H9 (cell line): ENCODE measurements around the gene TMEM240. TPM values are rescaled to one million over a fixed set of nuclear protein-coding genes. Genes with fewer than 3 reads are reported as not detected.

Source experiments
- DNase-seq: peaks from one replicate; pipeline ENCODE4 v3.0.0-alpha.2; 2017
- H2AFZ ChIP-seq: one replicate; pipeline ENCODE4 v1.6.1; 2013; ENCODE audit warnings: mild to moderate bottlenecking, low read length, control low read depth, moderate library complexity
- H2AK5ac ChIP-seq: 2 replicates; pipeline ENCODE4 v1.6.1; 2013; ENCODE audit warnings: low read length, control low read depth, mixed read lengths; ENCODE audit not compliant: insufficient read length
- H2BK120ac ChIP-seq: one replicate; pipeline ENCODE4 v1.6.1; 2013; ENCODE audit warnings: low read depth, mild to moderate bottlenecking, low read length, control low read depth, inconsistent platforms; ENCODE audit not compliant: poor library complexity, severe bottlenecking
- H2BK12ac ChIP-seq: 2 replicates; pipeline ENCODE4 v1.6.1; 2013; ENCODE audit warnings: low read length, control low read depth, mixed read lengths, low read depth; ENCODE audit not compliant: insufficient read length
- H2BK15ac ChIP-seq: 2 replicates; pipeline ENCODE4 v1.6.1; 2013; ENCODE audit warnings: low read depth, low read length, control low read depth
- H2BK20ac ChIP-seq: one replicate; pipeline ENCODE4 v1.6.1; 2013; ENCODE audit warnings: low read depth, mild to moderate bottlenecking, low read length, control low read depth, inconsistent platforms; ENCODE audit not compliant: poor library complexity, severe bottlenecking
- H2BK5ac ChIP-seq: 2 replicates; pipeline ENCODE4 v1.6.1; 2013; ENCODE audit warnings: low read length, control low read depth, mixed read lengths; ENCODE audit not compliant: insufficient read length
- H3K14ac ChIP-seq: 2 replicates; pipeline ENCODE4 v1.6.1; 2013; ENCODE audit warnings: low read length, control low read depth; ENCODE audit not compliant: insufficient read depth
- H3K18ac ChIP-seq: 2 replicates; pipeline ENCODE4 v1.6.1; 2013; ENCODE audit warnings: low read depth, mild to moderate bottlenecking, mixed read lengths, low read length, control low read depth; ENCODE audit not compliant: insufficient read length
- H3K23ac ChIP-seq: 2 replicates; pipeline ENCODE4 v1.6.1; 2013; ENCODE audit warnings: low read length, control low read depth, mixed read lengths, low read depth; ENCODE audit not compliant: insufficient read length
- H3K23me2 ChIP-seq: 2 replicates; pipeline ENCODE4 v1.6.1; 2013; ENCODE audit warnings: low read depth, mild to moderate bottlenecking, mixed read lengths, low read length, control low read depth; ENCODE audit not compliant: insufficient read length, poor library complexity, severe bottlenecking
- H3K27ac ChIP-seq: 2 replicates; pipeline ENCODE4 v1.5.1; 2013; ENCODE audit warnings: low read length, control low read depth, mixed read lengths, low read depth; ENCODE audit not compliant: insufficient read length
- H3K27me3 ChIP-seq: 2 replicates; pipeline ENCODE4 v1.6.1; 2013; ENCODE audit warnings: low read length, control low read depth, inconsistent platforms; ENCODE audit not compliant: insufficient read depth
- H3K4ac ChIP-seq: 2 replicates; pipeline ENCODE4 v1.6.1; 2013; ENCODE audit warnings: low read depth, mild to moderate bottlenecking, control low read depth, inconsistent platforms, low read length, moderate library complexity
- H3K4me1 ChIP-seq: 2 replicates; pipeline ENCODE4 v1.6.1; 2013; ENCODE audit warnings: low read length, control low read depth, inconsistent platforms; ENCODE audit not compliant: insufficient read depth
- H3K4me2 ChIP-seq: 2 replicates; pipeline ENCODE4 v1.6.1; 2013; ENCODE audit warnings: low read length, control low read depth, mixed read lengths; ENCODE audit not compliant: insufficient read length, insufficient read depth
- H3K56ac ChIP-seq: 2 replicates; pipeline ENCODE4 v1.6.1; 2013; ENCODE audit warnings: low read depth, mild to moderate bottlenecking, mixed read lengths, low read length, control low read depth; ENCODE audit not compliant: insufficient read length
- H3K79me1 ChIP-seq: 2 replicates; pipeline ENCODE4 v1.6.1; 2013; ENCODE audit warnings: low read depth, mild to moderate bottlenecking, moderate library complexity, low read length, control low read depth, inconsistent platforms; ENCODE audit not compliant: insufficient read depth, poor library complexity, severe bottlenecking
- H3K79me2 ChIP-seq: 2 replicates; pipeline ENCODE4 v1.6.1; 2013; ENCODE audit warnings: low read length, control low read depth, inconsistent platforms; ENCODE audit not compliant: insufficient read depth
- H3K9ac ChIP-seq: 2 replicates; pipeline ENCODE4 v1.6.1; 2013; ENCODE audit warnings: low read length, control low read depth, mixed read lengths; ENCODE audit not compliant: insufficient read length; ENCODE audit errors: extremely low read depth
- H3K9me3 ChIP-seq: one replicate; pipeline ENCODE4 v1.6.1; 2013; ENCODE audit warnings: low read depth, low read length, inconsistent platforms; ENCODE audit not compliant: control insufficient read depth
- H3T11ph ChIP-seq: one replicate; pipeline ENCODE4 v1.6.1; 2013; ENCODE audit warnings: mild to moderate bottlenecking, low read length, control low read depth, inconsistent platforms
- H4K20me1 ChIP-seq: one replicate; pipeline ENCODE4 v1.6.1; 2013; ENCODE audit not compliant: control insufficient read depth, insufficient read length, insufficient read depth
- H4K5ac ChIP-seq: 2 replicates; pipeline ENCODE4 v1.6.1; 2013; ENCODE audit warnings: low read depth, mild to moderate bottlenecking, mixed read lengths, low read length, control low read depth; ENCODE audit not compliant: insufficient read length
- H4K8ac ChIP-seq: replicated peaks from 2 replicates; pipeline ENCODE4 v1.6.1; 2013; ENCODE audit warnings: low read length, control low read depth, mixed read lengths, low read depth; ENCODE audit not compliant: insufficient read length
- H4K91ac ChIP-seq: 2 replicates; pipeline ENCODE4 v1.6.1; 2013; ENCODE audit warnings: low read depth, mild to moderate bottlenecking, moderate library complexity, mixed read lengths, low read length, control low read depth; ENCODE audit not compliant: insufficient read length
- H3K27ac Mint-ChIP-seq, 3 experiments: 2 replicates in 2 of 3; 3 replicates in 1 of 3; pipeline ENCODE4 v1.8.0; 2020 to 2021; ENCODE audit warnings: mixed read lengths in 3 of 3, mild to moderate bottlenecking in 1 of 3, moderate library complexity in 1 of 3
- H3K27me3 Mint-ChIP-seq: 2 replicates; pipeline ENCODE4 v1.8.0; 2021; ENCODE audit warnings: low read depth, mild to moderate bottlenecking, moderate library complexity, mixed read lengths
- H3K36me3 Mint-ChIP-seq, 3 experiments: 2 replicates in 2 of 3; 3 replicates in 1 of 3; pipeline ENCODE4 v1.8.0; 2020 to 2021; ENCODE audit warnings: low read depth in 3 of 3, mixed read lengths in 3 of 3; ENCODE audit not compliant: insufficient read depth in 1 of 3
- H3K4me1 Mint-ChIP-seq, 2 experiments: 2 replicates each; pipeline ENCODE4 v1.8.0; 2020; ENCODE audit warnings: mixed read lengths in 2 of 2
- H3K4me3 Mint-ChIP-seq, 2 experiments: 2 replicates in 1 of 2; 3 replicates in 1 of 2; pipeline ENCODE4 v1.8.0; 2020 to 2021; ENCODE audit warnings: mild to moderate bottlenecking in 2 of 2, mixed read lengths in 2 of 2, moderate library complexity in 1 of 2
- H3K9me3 Mint-ChIP-seq, 2 experiments: 2 replicates in 1 of 2; 3 replicates in 1 of 2; pipeline ENCODE4 v1.8.0; 2020; ENCODE audit warnings: mild to moderate bottlenecking in 2 of 2, mixed read lengths in 2 of 2, moderate library complexity in 1 of 2
- WGBS: extraction: QIAGEN DNeasy Blood & Tissue Kit; methylation state at CpG from one replicate; pipeline ENCODE4 v1.1.7; 2013; ENCODE audit warnings: missing lambda C conversion rate, low lambda C conversion rate, mixed read lengths; ENCODE audit not compliant: insufficient read length; ENCODE audit errors: extremely low coverage; 5-methylcytosine and 5-hydroxymethylcytosine counted together
- total RNA-seq: library from RNA; stranded (reverse); gene quantifications from 2 replicates; pipeline ENCODE4 v1.2.1, GENCODE V29; 2021
- TF ChIP-seq, protein P1 (sequence below): fragments of 200-600 bp; sonication (generic); conservative IDR thresholded peaks from 3 replicates; pipeline ENCODE4 v1.8.0; 2021; ENCODE audit warnings: antibody characterized with exemption, mild to moderate bottlenecking

Gene TMEM240
- total RNA-seq, 1 experiment from 2014 or later: 8.7 TPM

DNA sequence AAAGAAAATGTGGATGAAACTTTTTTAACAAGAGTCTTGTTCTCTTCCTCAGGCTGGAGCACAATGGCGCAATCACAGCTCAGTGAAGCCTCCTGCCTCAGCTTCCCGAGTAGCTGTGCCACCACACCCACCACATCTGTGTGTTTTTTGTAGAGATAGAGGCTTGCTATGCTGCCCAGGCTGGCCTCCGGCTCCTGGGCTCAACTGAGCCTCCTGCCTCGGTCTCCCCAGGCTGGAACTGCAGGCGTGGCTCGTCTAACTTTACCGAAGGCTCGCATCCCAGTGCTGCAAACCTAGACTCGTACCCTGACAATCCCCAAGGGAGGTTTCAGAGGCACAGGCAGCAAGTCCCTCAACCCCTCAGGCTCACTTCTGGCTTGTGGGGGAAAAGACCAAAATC lies 19.8 kb upstream of the TMEM240 start:
- H2AK5ac ChIP-seq: no peak overlapping the region
- H3K79me2 ChIP-seq: peaks cover 4% of the 10 kb centered on the region; the same call in 1 of the 2 replicates
- no peaks in the 10 kb centered on the region; the same call in 1 of the 2 replicates for H3K27me3 Mint-ChIP-seq
- DNase-seq: no peak
- no peak overlapping the region for H4K8ac ChIP-seq
- H3T11ph ChIP-seq: no peak overlapping the region
- H3K9ac ChIP-seq: no peak overlapping the region
- H2BK5ac ChIP-seq: no peak overlapping the region
- H3K18ac ChIP-seq: no peak overlapping the region
- H3K9me3 ChIP-seq: no peaks in the 10 kb centered on the region
- no peak overlapping the region for H3K27ac ChIP-seq
- H3K27ac Mint-ChIP-seq: no peak overlapping the region
- H3K4me1 Mint-ChIP-seq: no peaks in the 10 kb centered on the region
- H3K23me2 ChIP-seq: no peaks in the 10 kb centered on the region
- H3K36me3 Mint-ChIP-seq: peaks cover 29 to 53% (median 40%) of the 10 kb centered on the region in 3 experiments
- H2BK15ac ChIP-seq: no peak overlapping the region
- H3K56ac ChIP-seq: no peak overlapping the region
- H4K5ac ChIP-seq: no peak overlapping the region
- H3K23ac ChIP-seq: no peak overlapping the region
- H3K9me3 Mint-ChIP-seq: no peaks in the 10 kb centered on the region
- no peak overlapping the region for H3K4me3 Mint-ChIP-seq
- H3K4me2 ChIP-seq: no peak overlapping the region
- no peak overlapping the region for H2BK12ac ChIP-seq
- TF ChIP-seq, protein P1, sequence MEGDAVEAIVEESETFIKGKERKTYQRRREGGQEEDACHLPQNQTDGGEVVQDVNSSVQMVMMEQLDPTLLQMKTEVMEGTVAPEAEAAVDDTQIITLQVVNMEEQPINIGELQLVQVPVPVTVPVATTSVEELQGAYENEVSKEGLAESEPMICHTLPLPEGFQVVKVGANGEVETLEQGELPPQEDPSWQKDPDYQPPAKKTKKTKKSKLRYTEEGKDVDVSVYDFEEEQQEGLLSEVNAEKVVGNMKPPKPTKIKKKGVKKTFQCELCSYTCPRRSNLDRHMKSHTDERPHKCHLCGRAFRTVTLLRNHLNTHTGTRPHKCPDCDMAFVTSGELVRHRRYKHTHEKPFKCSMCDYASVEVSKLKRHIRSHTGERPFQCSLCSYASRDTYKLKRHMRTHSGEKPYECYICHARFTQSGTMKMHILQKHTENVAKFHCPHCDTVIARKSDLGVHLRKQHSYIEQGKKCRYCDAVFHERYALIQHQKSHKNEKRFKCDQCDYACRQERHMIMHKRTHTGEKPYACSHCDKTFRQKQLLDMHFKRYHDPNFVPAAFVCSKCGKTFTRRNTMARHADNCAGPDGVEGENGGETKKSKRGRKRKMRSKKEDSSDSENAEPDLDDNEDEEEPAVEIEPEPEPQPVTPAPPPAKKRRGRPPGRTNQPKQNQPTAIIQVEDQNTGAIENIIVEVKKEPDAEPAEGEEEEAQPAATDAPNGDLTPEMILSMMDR: no peak
- no CpG with 5 or more reads among the region's 9 CpGs for WGBS
- no peaks in the 10 kb centered on the region for H3K4me1 ChIP-seq
- H2BK20ac ChIP-seq: no peak overlapping the region
- no peaks in the 10 kb centered on the region for H4K20me1 ChIP-seq
- no peaks in the 10 kb centered on the region for H3K27me3 ChIP-seq
- no peak overlapping the region for H3K4ac ChIP-seq
- no peak overlapping the region for H4K91ac ChIP-seq
- no peak overlapping the region for H3K14ac ChIP-seq
- H2BK120ac ChIP-seq: no peak overlapping the region
- H2AFZ ChIP-seq: no peak overlapping the region
- peaks cover 6% of the 10 kb centered on the region for H3K79me1 ChIP-seq
